PFSK-1 (cell line): ENCODE results near the gene TRPM5.

Source experiments
- FOXP2 ChIP-seq: optimal IDR thresholded peaks from 2 replicates; pipeline ENCODE3; 2011; ENCODE audit warnings: borderline replicate concordance, control low read depth, inconsistent platforms; ENCODE audit not compliant: insufficient read depth; ENCODE audit errors: extremely low read length, extremely low read depth
- POLR2AphosphoS5 ChIP-seq: IDR thresholded peaks from 2 replicates; pipeline ENCODE4 v1.6.1; 2012; ENCODE audit warnings: low read depth, mild to moderate bottlenecking, control low read depth, low read length, moderate library complexity
- REST ChIP-seq, 2 experiments: IDR thresholded peaks; 2 replicates each; pipeline versions ENCODE4 v1.6.1 to v1.8.0; 2011 to 2012; ENCODE audit warnings: low read depth in 2 of 2, low read length in 2 of 2, control low read depth in 1 of 2, inconsistent platforms in 1 of 2, mild to moderate bottlenecking in 1 of 2, moderate library complexity in 1 of 2; ENCODE audit not compliant: insufficient read depth in 1 of 2
- SIN3A ChIP-seq: IDR thresholded peaks from 2 replicates; pipeline ENCODE4 v1.6.1; 2012; ENCODE audit warnings: mild to moderate bottlenecking, low read length, moderate library complexity, borderline replicate concordance; ENCODE audit not compliant: insufficient read depth
- TAF1 ChIP-seq: IDR thresholded peaks from 2 replicates; pipeline ENCODE4 v1.6.1; 2012; ENCODE audit warnings: low read length, control low read depth, borderline replicate concordance; ENCODE audit not compliant: insufficient read depth

- no peak for TF ChIP-seq REST (IDR thresholded peaks at IDR 0.05; ENCODE audit: insufficient read depth in 1 of 2, low read depth in 2 of 2, low read length in 2 of 2)
- no peak for TF ChIP-seq TAF1
- no peak for TF ChIP-seq POLR2AphosphoS5
- TF ChIP-seq SIN3A = no peak
- no peak for TF ChIP-seq FOXP2
Measured at GRCh38 chr11:2404735-2405196, 39.5 kb downstream of the TRPM5 start.
